WTC11 (cell line): ENCODE data around the gene TRIM44. TPM values are rescaled to one million over a fixed set of nuclear protein-coding genes. Genes with fewer than 3 reads are reported as not detected.

Experiments
- ATAC-seq: fragments of 200-7000 bp; cut with Tn5 transposase; 2 replicates; pipeline ENCODE4 v1.10.0; 2021; ENCODE audit warnings: mild to moderate bottlenecking, moderate library complexity
- CTCF ChIA-PET: fragments of 300-600 bp; sonication (Branson Sonifier 250); formaldehyde crosslinking; loops from one replicate; lab custom pipeline; 2021; ENCODE audit warnings: antibody characterized with exemption; lab: Charles Lee
- POLR2A ChIA-PET: fragments of 350-600 bp; sonication (Branson Sonifier 250); formaldehyde crosslinking; loops from one replicate; lab custom pipeline; 2021; ENCODE audit warnings: antibody characterized with exemption; lab: Charles Lee
- DNase-seq: peaks from one replicate; pipeline ENCODE4 v3.0.0; 2021; ENCODE audit warnings: low spot score
- H3K27ac Mint-ChIP-seq: 2 replicates; pipeline ENCODE4 v1.8.0; 2021; ENCODE audit warnings: mixed read lengths
- H3K27me3 Mint-ChIP-seq: 2 replicates; pipeline ENCODE4 v1.8.0; 2021; ENCODE audit warnings: low read depth, mild to moderate bottlenecking, moderate library complexity, mixed read lengths
- H3K36me3 Mint-ChIP-seq: 2 replicates; pipeline ENCODE4 v1.8.0; 2021; ENCODE audit warnings: mixed read lengths
- H3K4me1 Mint-ChIP-seq: 2 replicates; pipeline ENCODE4 v1.8.0; 2022; ENCODE audit warnings: mixed read lengths
- H3K4me3 Mint-ChIP-seq: 2 replicates; pipeline ENCODE4 v1.8.0; 2021; ENCODE audit warnings: mild to moderate bottlenecking, moderate library complexity, mixed read lengths
- H3K9me3 Mint-ChIP-seq: 2 replicates; pipeline ENCODE4 v1.8.0; 2021; ENCODE audit warnings: mixed read lengths
- ATF3 ChIP-seq: sonication (generic); formaldehyde crosslinking; conservative IDR thresholded peaks from 2 replicates; pipeline ENCODE4 v1.8.1; 2022; ENCODE audit warnings: mild to moderate bottlenecking, missing genetic modification reagents
- E2F1 ChIP-seq: sonication (generic); formaldehyde crosslinking; IDR thresholded peaks from 2 replicates; pipeline ENCODE4 v1.8.0; 2022; ENCODE audit warnings: mild to moderate bottlenecking, missing genetic modification reagents
- EMX1 ChIP-seq: fragments of 250-450 bp; sonication (Bioruptor Pico); IDR thresholded peaks from 2 replicates; pipeline ENCODE4 v1.8.0; 2021; ENCODE audit warnings: mild to moderate bottlenecking
- ERG ChIP-seq: fragments of 250-450 bp; sonication (Bioruptor Pico); IDR thresholded peaks from 2 replicates; pipeline ENCODE4 v1.8.0; 2021; ENCODE audit warnings: mild to moderate bottlenecking
- ETV6 ChIP-seq: sonication (generic); formaldehyde crosslinking; IDR thresholded peaks from 2 replicates; pipeline ENCODE4 v1.8.1; 2022; ENCODE audit warnings: mild to moderate bottlenecking, missing genetic modification reagents
- FOXP1 ChIP-seq: sonication (generic); formaldehyde crosslinking; IDR thresholded peaks from 2 replicates; pipeline ENCODE4 v1.8.0; 2022; ENCODE audit warnings: missing genetic modification reagents, mild to moderate bottlenecking, moderate library complexity, borderline replicate concordance
- GRHL2 ChIP-seq: fragments of 250-450 bp; sonication (Bioruptor Pico); IDR thresholded peaks from 2 replicates; pipeline ENCODE4 v1.8.0; 2022; ENCODE audit warnings: mild to moderate bottlenecking, moderate library complexity; ENCODE audit not compliant: insufficient replicate concordance, severe bottlenecking
- NR1H2 ChIP-seq: sonication (generic); formaldehyde crosslinking; IDR thresholded peaks from 2 replicates; pipeline ENCODE4 v1.9.0; 2021; ENCODE audit warnings: mild to moderate bottlenecking, moderate library complexity, missing genetic modification reagents
- PREB ChIP-seq: sonication (generic); formaldehyde crosslinking; IDR thresholded peaks from 2 replicates; pipeline ENCODE4 v1.8.1; 2022; ENCODE audit warnings: mild to moderate bottlenecking, missing genetic modification reagents, moderate library complexity, borderline replicate concordance
- RORB ChIP-seq: fragments of 250-450 bp; sonication (Bioruptor Pico); IDR thresholded peaks from 2 replicates; pipeline ENCODE4 v1.9.0; 2021; ENCODE audit warnings: mild to moderate bottlenecking
- TCF7 ChIP-seq: sonication (generic); formaldehyde crosslinking; IDR thresholded peaks from 2 replicates; pipeline ENCODE4 v1.8.0; 2022; ENCODE audit warnings: mild to moderate bottlenecking, low read depth, missing genetic modification reagents, moderate library complexity
- TEAD1 ChIP-seq: sonication (generic); formaldehyde crosslinking; IDR thresholded peaks from 2 replicates; pipeline ENCODE4 v1.8.0; 2022; ENCODE audit warnings: mild to moderate bottlenecking, missing genetic modification reagents
- ZBTB43 ChIP-seq: sonication (generic); formaldehyde crosslinking; IDR thresholded peaks from 2 replicates; pipeline ENCODE4 v1.8.1; 2023; ENCODE audit warnings: mild to moderate bottlenecking, missing genetic modification reagents
- ZNF416 ChIP-seq: fragments of 250-450 bp; sonication (Bioruptor Pico); IDR thresholded peaks from 2 replicates; pipeline ENCODE4 v1.9.0; 2021; ENCODE audit warnings: mild to moderate bottlenecking, inconsistent platforms
- total RNA-seq: library from RNA; stranded (reverse); gene quantifications from 3 replicates; pipeline ENCODE4 v1.2.3, GENCODE V29; 2021
- TF ChIP-seq, protein P1 (sequence below): sonication (generic); formaldehyde crosslinking; IDR thresholded peaks from 2 replicates; pipeline ENCODE4 v1.8.0; 2023; ENCODE audit warnings: missing genetic modification reagents

Gene TRIM44
- total RNA-seq, 1 experiment from 2014 or later, result 27.4 TPM

DNA sequence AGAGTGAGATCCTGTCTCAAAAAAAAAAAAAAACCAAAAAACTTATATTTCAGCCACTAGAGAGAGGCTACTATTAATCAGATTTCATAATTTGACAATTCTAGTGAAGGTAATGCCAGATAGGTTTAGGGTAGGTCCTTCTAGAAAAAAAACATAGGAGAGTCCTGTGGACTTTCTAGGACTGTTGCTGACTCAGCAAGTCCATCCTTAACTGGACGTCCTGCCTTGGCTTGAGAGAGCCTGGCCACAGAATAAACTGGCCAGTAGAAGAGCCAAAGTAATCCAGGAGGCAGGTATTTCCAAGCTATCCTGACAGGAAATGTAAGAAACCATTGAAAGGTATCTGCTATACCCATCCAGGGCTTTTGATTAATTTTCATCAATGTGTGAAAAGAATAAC is 64.6 kb downstream of the TRIM44 start (continued):
- no peak for TF ChIP-seq ERG
- TF ChIP-seq ZBTB43 (CRISPR knock-in tag), result no peak

- ChIA-PET CTCF (no interaction called here), POLR2A (no interaction called here)
- Mint-ChIP-seq H3K27me3 (no peaks in the 10 kb centered on the region), H3K36me3 (peaks cover 28% of the 10 kb centered on the region), H3K27ac (no peak overlapping the region), H3K4me1 (peaks cover 2% of the 10 kb centered on the region; the same call in 1 of the 2 replicates), H3K9me3 (peaks cover 21% of the 10 kb centered on the region), H3K4me3 (no peak overlapping the region)
- TF ChIP-seq PREB (CRISPR knock-in tag) (no peak), E2F1 (no peak), ZNF416 (no peak), TCF7 (CRISPR knock-in tag) (no peak), NR1H2 (CRISPR knock-in tag) (no peak), GRHL2 (CRISPR knock-in tag) (no peak), EMX1 (CRISPR knock-in tag) (no peak)
- TF ChIP-seq, protein P1, sequence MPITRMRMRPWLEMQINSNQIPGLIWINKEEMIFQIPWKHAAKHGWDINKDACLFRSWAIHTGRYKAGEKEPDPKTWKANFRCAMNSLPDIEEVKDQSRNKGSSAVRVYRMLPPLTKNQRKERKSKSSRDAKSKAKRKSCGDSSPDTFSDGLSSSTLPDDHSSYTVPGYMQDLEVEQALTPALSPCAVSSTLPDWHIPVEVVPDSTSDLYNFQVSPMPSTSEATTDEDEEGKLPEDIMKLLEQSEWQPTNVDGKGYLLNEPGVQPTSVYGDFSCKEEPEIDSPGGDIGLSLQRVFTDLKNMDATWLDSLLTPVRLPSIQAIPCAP (CRISPR knock-in tag), result no peak
- DNase-seq (no peak), ATAC-seq (no peak)
These were observed 67.7 kb downstream of the TRIM44 start for GRCh38 chr11:35730254-35730653.

- peaks cover 28% of the 10 kb centered on the region for H3K36me3 Mint-ChIP-seq
- peaks cover 16% of the 10 kb centered on the region for H3K9me3 Mint-ChIP-seq
- peaks cover 7% of the 10 kb centered on the region for H3K4me1 Mint-ChIP-seq
- TF ChIP-seq ATF3 (CRISPR knock-in tag) (no peak), RORB (CRISPR knock-in tag) (no peak), TEAD1 (CRISPR knock-in tag) (no peak), ETV6 (no peak), NR1H2 (CRISPR knock-in tag) (no peak), FOXP1 (no peak)
- DNase-seq (no peak), ATAC-seq (no peak)
- H3K4me3 Mint-ChIP-seq, result no peak overlapping the region
- ChIA-PET CTCF (interaction anchor here (1.3 kb wide), 1 partner anchor 87 kb away, joined by 5 read pairs; no protein-coding TSS in a partner anchor), POLR2A (no interaction called here)
- no peaks in the 10 kb centered on the region for H3K27me3 Mint-ChIP-seq
- no peak overlapping the region for H3K27ac Mint-ChIP-seq
These were observed 72.3 kb downstream of the TRIM44 start for GRCh38 chr11:35734669-35735410.
